ENCODE results near the gene GINS2. TPM values are rescaled to one million over a fixed set of nuclear protein-coding genes. Genes with fewer than 3 reads are reported as not detected.

The GINS2 gene
- total RNA-seq, 1 experiment from 2014 or later = 38.0 TPM

DNA sequence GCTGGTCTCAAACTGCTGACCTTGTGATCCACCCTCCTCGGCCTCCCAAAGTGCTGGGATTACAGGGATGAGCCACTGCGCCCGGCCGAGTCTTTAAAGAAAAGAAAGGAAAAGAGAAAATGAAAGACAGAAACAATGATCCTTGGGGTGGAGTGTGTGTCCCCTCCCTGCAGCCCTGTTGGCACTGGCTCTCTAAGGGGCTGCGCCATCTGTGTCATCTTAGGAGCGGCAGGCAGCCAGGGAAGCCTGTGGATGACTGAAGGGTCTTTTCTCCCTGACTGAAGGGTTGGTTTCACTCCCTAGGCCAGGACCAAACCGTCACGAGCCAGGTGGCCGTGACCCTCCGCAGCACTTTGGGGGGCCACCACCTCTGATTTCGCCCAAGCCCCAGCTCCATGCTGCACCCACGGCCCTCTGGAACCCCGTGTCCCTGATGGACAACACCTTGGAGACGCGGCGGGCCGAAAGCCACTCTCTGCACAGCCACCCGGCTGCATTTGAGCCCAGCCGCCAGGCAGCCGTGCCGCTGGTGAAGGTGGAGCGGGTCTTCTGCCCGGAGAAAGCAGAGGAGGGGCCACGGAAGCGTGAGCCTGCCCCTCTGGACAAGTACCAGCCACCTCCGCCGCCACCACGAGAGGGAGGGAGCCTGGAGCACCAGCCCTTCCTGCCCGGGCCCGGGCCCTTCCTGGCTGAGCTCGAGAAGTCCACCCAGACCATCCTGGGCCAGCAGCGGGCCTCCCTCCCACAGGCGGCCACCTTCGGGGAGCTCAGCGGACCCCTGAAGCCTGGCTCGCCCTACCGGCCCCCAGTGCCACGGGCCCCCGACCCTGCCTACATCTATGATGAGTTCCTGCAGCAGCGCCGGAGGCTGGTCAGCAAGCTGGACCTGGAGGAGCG lies 27.7 kb downstream of the GINS2 start:
- TF ChIP-seq FOXK1 (CRISPR knock-in tag; IDR thresholded peaks at IDR 0.05) (no peak), FOXP1 (CRISPR knock-in tag; IDR thresholded peaks at IDR 0.05; ENCODE audit: borderline replicate concordance) (0 out of 2 replicates have a peak, but pooled peaks have one; percentile 22)
- TF ChIP-seq, protein P1, sequence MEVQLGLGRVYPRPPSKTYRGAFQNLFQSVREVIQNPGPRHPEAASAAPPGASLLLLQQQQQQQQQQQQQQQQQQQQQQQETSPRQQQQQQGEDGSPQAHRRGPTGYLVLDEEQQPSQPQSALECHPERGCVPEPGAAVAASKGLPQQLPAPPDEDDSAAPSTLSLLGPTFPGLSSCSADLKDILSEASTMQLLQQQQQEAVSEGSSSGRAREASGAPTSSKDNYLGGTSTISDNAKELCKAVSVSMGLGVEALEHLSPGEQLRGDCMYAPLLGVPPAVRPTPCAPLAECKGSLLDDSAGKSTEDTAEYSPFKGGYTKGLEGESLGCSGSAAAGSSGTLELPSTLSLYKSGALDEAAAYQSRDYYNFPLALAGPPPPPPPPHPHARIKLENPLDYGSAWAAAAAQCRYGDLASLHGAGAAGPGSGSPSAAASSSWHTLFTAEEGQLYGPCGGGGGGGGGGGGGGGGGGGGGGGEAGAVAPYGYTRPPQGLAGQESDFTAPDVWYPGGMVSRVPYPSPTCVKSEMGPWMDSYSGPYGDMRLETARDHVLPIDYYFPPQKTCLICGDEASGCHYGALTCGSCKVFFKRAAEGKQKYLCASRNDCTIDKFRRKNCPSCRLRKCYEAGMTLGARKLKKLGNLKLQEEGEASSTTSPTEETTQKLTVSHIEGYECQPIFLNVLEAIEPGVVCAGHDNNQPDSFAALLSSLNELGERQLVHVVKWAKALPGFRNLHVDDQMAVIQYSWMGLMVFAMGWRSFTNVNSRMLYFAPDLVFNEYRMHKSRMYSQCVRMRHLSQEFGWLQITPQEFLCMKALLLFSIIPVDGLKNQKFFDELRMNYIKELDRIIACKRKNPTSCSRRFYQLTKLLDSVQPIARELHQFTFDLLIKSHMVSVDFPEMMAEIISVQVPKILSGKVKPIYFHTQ (CRISPR knock-in tag; IDR thresholded peaks at IDR 0.05) = no peak
- POLR2A ChIA-PET = interaction anchor here (0.6 kb wide), 1 partner anchor 104 kb away, joined by 3 read pairs; no protein-coding TSS in a partner anchor
- Mint-ChIP-seq H3K9me3 (no peaks in the 10 kb centered on the region), H3K27ac (no peak overlapping the region; the same call in 1 of the 2 replicates), H3K4me1 (no peaks in the 10 kb centered on the region), H3K27me3 (ENCODE audit: low read depth) (no peaks in the 10 kb centered on the region), H3K4me3 (no peak overlapping the region), H3K36me3 (peaks cover 56% of the 10 kb centered on the region)
- CTCF ChIA-PET = interaction anchor here (0.7 to 1.6 kb wide), 3 partner anchors 10 to 55 kb away, joined by 4 to 6 read pairs (median 6); no protein-coding TSS in a partner anchor
- ATAC-seq (no peak), DNase-seq (ENCODE audit: low spot score) (no peak)

DNA sequence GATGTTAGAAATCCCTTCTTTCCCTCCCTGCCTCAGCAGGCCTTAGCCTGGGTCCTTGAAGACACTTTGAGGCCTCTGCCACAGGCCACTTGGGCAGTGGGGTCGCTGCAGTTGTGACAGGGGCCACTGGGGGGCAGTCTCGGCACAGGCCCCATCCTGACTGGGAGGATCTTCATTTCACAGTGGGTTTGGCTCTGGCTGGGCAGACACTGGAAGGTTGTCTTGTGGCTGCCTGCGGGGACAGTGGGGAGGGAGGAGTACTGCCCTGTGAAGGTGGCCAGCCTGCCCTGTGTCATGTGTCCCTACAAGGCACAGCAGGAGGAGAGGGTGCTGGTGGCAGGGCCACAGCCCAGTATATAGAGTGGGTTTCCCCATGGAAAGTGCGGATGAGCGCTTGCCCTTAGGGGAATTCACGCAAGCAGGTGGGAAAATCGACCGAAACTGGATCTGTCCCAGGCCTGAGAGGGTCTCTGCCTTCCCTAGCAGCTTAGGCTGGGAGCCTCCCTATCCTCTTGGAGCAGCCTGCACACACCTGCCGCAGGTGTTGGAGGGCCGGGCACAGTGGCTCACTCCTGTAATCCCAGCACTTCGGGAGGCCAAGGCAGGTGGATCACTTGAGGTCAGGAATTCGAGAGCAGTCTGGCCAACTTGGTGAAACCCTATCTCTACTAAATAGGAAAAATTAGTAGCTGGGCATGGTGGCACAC lies 28.8 kb downstream of the GINS2 start:
- Mint-ChIP-seq H3K4me3 (no peak overlapping the region), H3K36me3 (peaks cover 49% of the 10 kb centered on the region), H3K9me3 (no peaks in the 10 kb centered on the region), H3K27ac (peak overlapping the region; percentile 75), H3K27me3 (ENCODE audit: low read depth) (no peaks in the 10 kb centered on the region), H3K4me1 (no peaks in the 10 kb centered on the region)
- ChIA-PET CTCF (interaction anchor here (0.6 to 2.0 kb wide), 13 partner anchors 10 to 1638 kb away, joined by 3 to 7 read pairs (median 5); partner anchors contain the start of gene GINS2), POLR2A (no interaction called here)
- no peak for TF ChIP-seq ZNF121 (CRISPR knock-in tag; IDR thresholded peaks at IDR 0.05)
- TF ChIP-seq, protein P2, sequence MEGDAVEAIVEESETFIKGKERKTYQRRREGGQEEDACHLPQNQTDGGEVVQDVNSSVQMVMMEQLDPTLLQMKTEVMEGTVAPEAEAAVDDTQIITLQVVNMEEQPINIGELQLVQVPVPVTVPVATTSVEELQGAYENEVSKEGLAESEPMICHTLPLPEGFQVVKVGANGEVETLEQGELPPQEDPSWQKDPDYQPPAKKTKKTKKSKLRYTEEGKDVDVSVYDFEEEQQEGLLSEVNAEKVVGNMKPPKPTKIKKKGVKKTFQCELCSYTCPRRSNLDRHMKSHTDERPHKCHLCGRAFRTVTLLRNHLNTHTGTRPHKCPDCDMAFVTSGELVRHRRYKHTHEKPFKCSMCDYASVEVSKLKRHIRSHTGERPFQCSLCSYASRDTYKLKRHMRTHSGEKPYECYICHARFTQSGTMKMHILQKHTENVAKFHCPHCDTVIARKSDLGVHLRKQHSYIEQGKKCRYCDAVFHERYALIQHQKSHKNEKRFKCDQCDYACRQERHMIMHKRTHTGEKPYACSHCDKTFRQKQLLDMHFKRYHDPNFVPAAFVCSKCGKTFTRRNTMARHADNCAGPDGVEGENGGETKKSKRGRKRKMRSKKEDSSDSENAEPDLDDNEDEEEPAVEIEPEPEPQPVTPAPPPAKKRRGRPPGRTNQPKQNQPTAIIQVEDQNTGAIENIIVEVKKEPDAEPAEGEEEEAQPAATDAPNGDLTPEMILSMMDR (IDR thresholded peaks at IDR 0.05) = peak; percentile 91
- ATAC-seq (peak; percentile 87), DNase-seq (ENCODE audit: low spot score) (peak; percentile 90)

DNA sequence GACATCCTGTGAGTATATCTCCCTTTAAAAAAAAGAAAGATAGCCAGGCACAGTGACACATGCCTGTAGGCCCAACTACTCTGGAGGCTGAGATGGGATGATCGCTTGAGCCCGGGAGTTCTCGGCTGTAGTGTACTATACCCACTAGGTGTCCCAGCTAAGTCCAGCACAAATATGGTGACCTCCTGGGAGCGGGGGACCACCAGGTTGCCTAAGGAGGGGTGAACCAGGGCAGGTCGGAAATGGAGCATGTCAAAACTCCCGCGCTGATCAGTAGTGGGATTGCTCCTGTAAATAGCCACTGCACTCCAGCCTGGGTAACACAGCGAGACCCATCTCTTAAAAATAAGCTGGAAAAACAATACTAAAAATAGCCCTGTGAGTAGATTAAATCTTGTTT lies 29.4 kb downstream of the GINS2 start:
- DNase-seq (ENCODE audit: low spot score) (no peak), ATAC-seq (no peak)
- Mint-ChIP-seq H3K27me3 (ENCODE audit: low read depth) (no peaks in the 10 kb centered on the region), H3K27ac (peak overlapping the region; percentile 75; the same call in 1 of the 2 replicates), H3K4me3 (no peak overlapping the region), H3K4me1 (no peaks in the 10 kb centered on the region), H3K36me3 (peaks cover 43% of the 10 kb centered on the region), H3K9me3 (no peaks in the 10 kb centered on the region)
- CTCF ChIA-PET = interaction anchor here (0.6 to 2.0 kb wide), 14 partner anchors 9 to 1639 kb away, joined by 3 to 7 read pairs (median 4); partner anchors contain the start of gene GINS2
- POLR2A ChIA-PET = no interaction called here
- TF ChIP-seq TP53 (CRISPR knock-in tag; IDR thresholded peaks at IDR 0.05) (no peak), SOX15 (CRISPR knock-in tag; IDR thresholded peaks at IDR 0.05) (no peak), TEAD4 (CRISPR knock-in tag; IDR thresholded peaks at IDR 0.05) (no peak), MYBL2 (CRISPR knock-in tag; IDR thresholded peaks at IDR 0.05) (no peak), ZBTB21 (CRISPR knock-in tag; IDR thresholded peaks at IDR 0.05; ENCODE audit: borderline replicate concordance) (no peak), FOXK1 (CRISPR knock-in tag; IDR thresholded peaks at IDR 0.05) (no peak), IRF2 (CRISPR knock-in tag; IDR thresholded peaks at IDR 0.05; ENCODE audit: borderline replicate concordance, low read depth) (no peak), TCF7 (CRISPR knock-in tag; IDR thresholded peaks at IDR 0.05; ENCODE audit: low read depth) (no peak), CREM (CRISPR knock-in tag; IDR thresholded peaks at IDR 0.05) (no peak)
- TF ChIP-seq, protein P3, sequence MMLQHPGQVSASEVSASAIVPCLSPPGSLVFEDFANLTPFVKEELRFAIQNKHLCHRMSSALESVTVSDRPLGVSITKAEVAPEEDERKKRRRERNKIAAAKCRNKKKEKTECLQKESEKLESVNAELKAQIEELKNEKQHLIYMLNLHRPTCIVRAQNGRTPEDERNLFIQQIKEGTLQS (CRISPR knock-in tag; conservative IDR thresholded peaks at IDR 0.05) = no peak
- TF ChIP-seq, protein P4, sequence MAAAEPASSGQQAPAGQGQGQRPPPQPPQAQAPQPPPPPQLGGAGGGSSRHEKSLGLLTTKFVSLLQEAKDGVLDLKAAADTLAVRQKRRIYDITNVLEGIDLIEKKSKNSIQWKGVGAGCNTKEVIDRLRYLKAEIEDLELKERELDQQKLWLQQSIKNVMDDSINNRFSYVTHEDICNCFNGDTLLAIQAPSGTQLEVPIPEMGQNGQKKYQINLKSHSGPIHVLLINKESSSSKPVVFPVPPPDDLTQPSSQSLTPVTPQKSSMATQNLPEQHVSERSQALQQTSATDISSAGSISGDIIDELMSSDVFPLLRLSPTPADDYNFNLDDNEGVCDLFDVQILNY (CRISPR knock-in tag; IDR thresholded peaks at IDR 0.05) = no peak
- TF ChIP-seq, protein P5, sequence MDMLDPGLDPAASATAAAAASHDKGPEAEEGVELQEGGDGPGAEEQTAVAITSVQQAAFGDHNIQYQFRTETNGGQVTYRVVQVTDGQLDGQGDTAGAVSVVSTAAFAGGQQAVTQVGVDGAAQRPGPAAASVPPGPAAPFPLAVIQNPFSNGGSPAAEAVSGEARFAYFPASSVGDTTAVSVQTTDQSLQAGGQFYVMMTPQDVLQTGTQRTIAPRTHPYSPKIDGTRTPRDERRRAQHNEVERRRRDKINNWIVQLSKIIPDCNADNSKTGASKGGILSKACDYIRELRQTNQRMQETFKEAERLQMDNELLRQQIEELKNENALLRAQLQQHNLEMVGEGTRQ (CRISPR knock-in tag; IDR thresholded peaks at IDR 0.05) = no peak
- TF ChIP-seq, protein P6, sequence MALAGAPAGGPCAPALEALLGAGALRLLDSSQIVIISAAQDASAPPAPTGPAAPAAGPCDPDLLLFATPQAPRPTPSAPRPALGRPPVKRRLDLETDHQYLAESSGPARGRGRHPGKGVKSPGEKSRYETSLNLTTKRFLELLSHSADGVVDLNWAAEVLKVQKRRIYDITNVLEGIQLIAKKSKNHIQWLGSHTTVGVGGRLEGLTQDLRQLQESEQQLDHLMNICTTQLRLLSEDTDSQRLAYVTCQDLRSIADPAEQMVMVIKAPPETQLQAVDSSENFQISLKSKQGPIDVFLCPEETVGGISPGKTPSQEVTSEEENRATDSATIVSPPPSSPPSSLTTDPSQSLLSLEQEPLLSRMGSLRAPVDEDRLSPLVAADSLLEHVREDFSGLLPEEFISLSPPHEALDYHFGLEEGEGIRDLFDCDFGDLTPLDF (CRISPR knock-in tag; IDR thresholded peaks at IDR 0.05) = no peak
- TF ChIP-seq, protein P7, sequence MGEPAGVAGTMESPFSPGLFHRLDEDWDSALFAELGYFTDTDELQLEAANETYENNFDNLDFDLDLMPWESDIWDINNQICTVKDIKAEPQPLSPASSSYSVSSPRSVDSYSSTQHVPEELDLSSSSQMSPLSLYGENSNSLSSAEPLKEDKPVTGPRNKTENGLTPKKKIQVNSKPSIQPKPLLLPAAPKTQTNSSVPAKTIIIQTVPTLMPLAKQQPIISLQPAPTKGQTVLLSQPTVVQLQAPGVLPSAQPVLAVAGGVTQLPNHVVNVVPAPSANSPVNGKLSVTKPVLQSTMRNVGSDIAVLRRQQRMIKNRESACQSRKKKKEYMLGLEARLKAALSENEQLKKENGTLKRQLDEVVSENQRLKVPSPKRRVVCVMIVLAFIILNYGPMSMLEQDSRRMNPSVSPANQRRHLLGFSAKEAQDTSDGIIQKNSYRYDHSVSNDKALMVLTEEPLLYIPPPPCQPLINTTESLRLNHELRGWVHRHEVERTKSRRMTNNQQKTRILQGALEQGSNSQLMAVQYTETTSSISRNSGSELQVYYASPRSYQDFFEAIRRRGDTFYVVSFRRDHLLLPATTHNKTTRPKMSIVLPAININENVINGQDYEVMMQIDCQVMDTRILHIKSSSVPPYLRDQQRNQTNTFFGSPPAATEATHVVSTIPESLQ (CRISPR knock-in tag; IDR thresholded peaks at IDR 0.05) = no peak
